SK-N-SH (cell line): ENCODE measurements around the gene TMPRSS6. TPM values are rescaled to one million over a fixed set of nuclear protein-coding genes. Genes with fewer than 3 reads are reported as not detected.

Experiments
- CTCF ChIA-PET: fragments of 300-600, 350-600 bp; formaldehyde crosslinking; extraction: SDS; loops from one replicate; lab custom pipeline; 2021; lab: Yijun Ruan, JAX
- POLR2A ChIA-PET: fragments of 350-600 bp; sonication (Branson Sonifier 250); formaldehyde crosslinking; extraction: SDS; loops from one replicate; lab custom pipeline; 2020; ENCODE audit warnings: antibody characterized with exemption, inconsistent platforms; lab: Yijun Ruan, JAX
- DNase-seq: peaks from one replicate; pipeline ENCODE4 v3.0.0; 2012
- H2AFZ ChIP-seq: fragments of 200-600 bp; sonication (generic); 2 replicates; pipeline ENCODE4 v1.8.1; 2016; ENCODE audit warnings: antibody characterized with exemption, mild to moderate bottlenecking, low read depth
- H3F3A ChIP-seq: fragments of 200-600 bp; sonication (generic); replicated peaks from 2 replicates; pipeline ENCODE3; 2016; ENCODE audit warnings: antibody characterized with exemption, mild to moderate bottlenecking; ENCODE audit not compliant: insufficient read depth
- H3K27ac ChIP-seq, 2 experiments: fragments of 200-500 bp in 1 of 2; fragments of 200-600 bp in 1 of 2; sonication (Bioruptor generic) in 1 of 2; sonication (generic), shearing (Covaris generic) in 1 of 2; 2 replicates each; pipeline versions ENCODE4 v1.5.1 to v1.6.1; 2014 to 2016; ENCODE audit warnings: low read depth in 2 of 2, inconsistent platforms in 1 of 2, low read length in 1 of 2, mild to moderate bottlenecking in 1 of 2, mixed read lengths in 1 of 2
- H3K27me3 ChIP-seq: fragments of 200-600 bp; sonication (generic), shearing (Covaris generic); 2 replicates; pipeline ENCODE4 v1.6.1; 2016; ENCODE audit warnings: mixed run types; ENCODE audit not compliant: insufficient read depth
- H3K36me3 ChIP-seq, 2 experiments: fragments of 200-500 bp in 1 of 2; fragments of 200-600 bp in 1 of 2; sonication (Bioruptor generic) in 1 of 2; sonication (generic) in 1 of 2; replicated peaks in 1 of 2; 2 replicates each; pipeline versions ENCODE3 to v1.5.1; 2014 to 2016; ENCODE audit warnings: low read length in 1 of 2, mild to moderate bottlenecking in 1 of 2; ENCODE audit not compliant: insufficient read depth in 2 of 2, control insufficient read depth in 1 of 2
- H3K4me1 ChIP-seq, 2 experiments: fragments of 200-500 bp in 1 of 2; fragments of 200-600 bp in 1 of 2; sonication (Bioruptor generic) in 1 of 2; sonication (generic), shearing (Covaris generic) in 1 of 2; 2 replicates each; pipeline versions ENCODE4 v1.5.1 to v1.6.1; 2014 to 2016; ENCODE audit warnings: low read depth in 1 of 2, low read length in 1 of 2, mixed run types in 1 of 2; ENCODE audit not compliant: insufficient read depth in 2 of 2, control insufficient read depth in 1 of 2
- H3K4me2 ChIP-seq: fragments of 200-600 bp; sonication (generic), shearing (Covaris generic); 2 replicates; pipeline ENCODE4 v1.6.1; 2017; ENCODE audit warnings: mixed run types
- H3K4me3 ChIP-seq, 2 experiments: fragments of 200-500 bp in 1 of 2; fragments of 200-600 bp in 1 of 2; sonication (Bioruptor generic) in 1 of 2; sonication (generic), shearing (Covaris generic) in 1 of 2; 2 replicates each; pipeline versions ENCODE4 v1.5.1 to v1.8.1; 2014 to 2016; ENCODE audit warnings: low read depth in 2 of 2, inconsistent platforms in 1 of 2, low read length in 1 of 2, mild to moderate bottlenecking in 1 of 2, mixed read lengths in 1 of 2, moderate library complexity in 1 of 2
- H3K79me2 ChIP-seq: fragments of 200-600 bp; sonication (generic); 2 replicates; pipeline ENCODE4 v1.8.1; 2017; ENCODE audit warnings: mild to moderate bottlenecking; ENCODE audit not compliant: insufficient read depth
- H3K9ac ChIP-seq: fragments of 200-600 bp; sonication (generic); 2 replicates; pipeline ENCODE4 v1.6.1; 2017; ENCODE audit warnings: mixed run types
- H3K9me2 ChIP-seq: fragments of 200-600 bp; sonication (generic); 2 replicates; pipeline ENCODE4 v1.6.1; 2017; ENCODE audit warnings: mixed run types
- H3K9me3 ChIP-seq: fragments of 200-600 bp; sonication (generic); 2 replicates; pipeline ENCODE4 v1.6.1; 2017; ENCODE audit warnings: mixed run types, mild to moderate bottlenecking, moderate library complexity
- H4K20me1 ChIP-seq: fragments of 200-600 bp; sonication (generic); 2 replicates; pipeline ENCODE4 v1.6.1; 2017; ENCODE audit warnings: mild to moderate bottlenecking, mixed run types; ENCODE audit not compliant: insufficient read depth
- CHD2 ChIP-seq: fragments of 150-350 bp; IDR thresholded peaks from 2 replicates; pipeline ENCODE4 v1.6.1; 2018; ENCODE audit warnings: low read length; ENCODE audit not compliant: partially characterized antibody
- CTCF ChIP-seq: fragments of 200-600 bp; sonication (generic); IDR thresholded peaks from 2 replicates; pipeline ENCODE4 v1.6.1; 2017; ENCODE audit warnings: antibody characterized with exemption, mild to moderate bottlenecking, moderate library complexity
- ELF1 ChIP-seq: IDR thresholded peaks from 2 replicates; pipeline ENCODE4 v1.4.0; 2012
- EP300 ChIP-seq, 2 experiments: IDR thresholded peaks; 2 replicates each; pipeline versions ENCODE4 v1.4.0 to v1.6.1; 2012; ENCODE audit warnings: borderline replicate concordance in 1 of 2, low read depth in 1 of 2, low read length in 1 of 2
- EZH2phosphoT487 ChIP-seq: fragments of 200-600 bp; sonication (generic); IDR thresholded peaks from 2 replicates; pipeline ENCODE4 v1.6.1; 2017; ENCODE audit warnings: low read depth, mixed run types, mild to moderate bottlenecking, antibody characterized with exemption, moderate library complexity, borderline replicate concordance
- FOSL2 ChIP-seq: IDR thresholded peaks from 2 replicates; pipeline ENCODE4 v1.4.0; 2012; ENCODE audit warnings: low read depth, mild to moderate bottlenecking, moderate library complexity, borderline replicate concordance
- FOXJ3 ChIP-seq: sonication (generic); formaldehyde crosslinking; IDR thresholded peaks from 2 replicates; pipeline ENCODE4 v1.5.1; 2020; ENCODE audit warnings: mild to moderate bottlenecking, missing genetic modification reagents
- GABPA ChIP-seq: IDR thresholded peaks from 2 replicates; pipeline ENCODE4 v1.4.0; 2012; ENCODE audit warnings: low read depth, mild to moderate bottlenecking
- POLR2AphosphoS5 ChIP-seq: IDR thresholded peaks from 2 replicates; pipeline ENCODE4 v1.6.1; 2012; ENCODE audit warnings: low read depth, low read length
- RAD21 ChIP-seq: IDR thresholded peaks from 2 replicates; pipeline ENCODE4 v1.6.1; 2012; ENCODE audit warnings: mild to moderate bottlenecking, low read length
- RCOR1 ChIP-seq: fragments of 150-350 bp; IDR thresholded peaks from 2 replicates; pipeline ENCODE4 v1.6.1; 2017; ENCODE audit warnings: antibody characterized with exemption, low read length
- REST ChIP-seq: IDR thresholded peaks from 2 replicates; pipeline ENCODE4 v1.6.1; 2012; ENCODE audit warnings: mild to moderate bottlenecking, low read depth, low read length, moderate library complexity
- RFX5 ChIP-seq: IDR thresholded peaks from 2 replicates; pipeline ENCODE4 v1.6.1; 2012; ENCODE audit warnings: mild to moderate bottlenecking, improper control_type of control experiment, low read length
- RXRA ChIP-seq: IDR thresholded peaks from 2 replicates; pipeline ENCODE4 v1.4.0; 2012; ENCODE audit warnings: low read depth, mild to moderate bottlenecking, borderline replicate concordance
- SIN3A ChIP-seq: IDR thresholded peaks from 2 replicates; pipeline ENCODE4 v1.6.1; 2012; ENCODE audit warnings: low read depth, mild to moderate bottlenecking, low read length, moderate library complexity, borderline replicate concordance
- TAF1 ChIP-seq: IDR thresholded peaks from 2 replicates; pipeline ENCODE4 v1.6.1; 2012; ENCODE audit warnings: low read depth, mild to moderate bottlenecking, low read length, moderate library complexity, borderline replicate concordance
- USF2 ChIP-seq: fragments of 150-350 bp; IDR thresholded peaks from 2 replicates; pipeline ENCODE4 v1.6.1; 2017; ENCODE audit warnings: antibody characterized with exemption, low read length, low read depth, borderline replicate concordance
- YY1 ChIP-seq: IDR thresholded peaks from 2 replicates; pipeline ENCODE4 v1.4.0; 2012; ENCODE audit warnings: low read depth, mild to moderate bottlenecking
- WGBS: methylation state at CpG from one replicate; pipeline ENCODE4 v1.1.6; 2017; ENCODE audit warnings: low lambda C conversion rate; 5-methylcytosine and 5-hydroxymethylcytosine counted together
- polyA plus RNA-seq, 3 experiments: library from polyadenylated mRNA; depleted of rRNA; stranded (reverse); fragments of >200 nt; gene quantifications; 2 replicates each; pipeline ENCODE4 v1.2.3, GENCODE V29; 2012

Gene TMPRSS6
- polyA plus RNA-seq, 1 of the 3 experiments (the other 2 are of a cell fraction), result not detected

GRCh38 chr22:37118083-37118482 lies 8.6 kb upstream of the TMPRSS6 start:
- 71% methylated on average over 5 of the region's 5 CpGs for WGBS
- no peaks in the 10 kb centered on the region for H3K9me2 ChIP-seq
- no peaks in the 10 kb centered on the region for H3K9me3 ChIP-seq
- H3K9ac ChIP-seq, result no peak overlapping the region
- no peaks in the 10 kb centered on the region for H4K20me1 ChIP-seq
- POLR2A ChIA-PET, result no interaction called here
- peaks cover 4 to 10% of the 10 kb centered on the region in 2 experiments; a peak in 2 of 4 replicates for H3K4me1 ChIP-seq
- H3K79me2 ChIP-seq, result no peaks in the 10 kb centered on the region
- H3K27me3 ChIP-seq, result no peaks in the 10 kb centered on the region; the same call in 1 of the 2 replicates
- DNase-seq, result no peak
- no peaks in the 10 kb centered on the region for H3K36me3 ChIP-seq
- no peak overlapping the region for H3K4me3 ChIP-seq
- H3F3A ChIP-seq, result no peaks in the 10 kb centered on the region
- TF ChIP-seq POLR2AphosphoS5, result no peak
- TF ChIP-seq REST, result no peak
- no peak for TF ChIP-seq RCOR1
- no peak for TF ChIP-seq EP300 (IDR thresholded peaks at IDR 0.05; ENCODE audit: borderline replicate concordance in 1 of 2, low read depth in 1 of 2, low read length in 1 of 2)
- TF ChIP-seq FOSL2, result no peak
- no peak for TF ChIP-seq RFX5
- TF ChIP-seq CTCF, result no peak
- TF ChIP-seq FOXJ3 (CRISPR knock-in tag), result no peak
- TF ChIP-seq TAF1, result no peak
- no peak for TF ChIP-seq SIN3A
- no peak for TF ChIP-seq YY1
- TF ChIP-seq ELF1, result no peak
- TF ChIP-seq RXRA, result no peak
- TF ChIP-seq RAD21, result no peak
- TF ChIP-seq CHD2, result no peak
- TF ChIP-seq EZH2phosphoT487, result no peak
- TF ChIP-seq USF2, result no peak
- no peak for TF ChIP-seq GABPA
- TF ChIP-seq, all 33 proteins: peak for 0
- no peak overlapping the region for H3K27ac ChIP-seq
- H3K4me2 ChIP-seq, result no peak overlapping the region
- CTCF ChIA-PET, result no interaction called here
- no peak overlapping the region for H2AFZ ChIP-seq
